HL-60/S4 treated with retinoic acid at 250 ng/mL for 4 days and 3 days (cell line): ENCODE data around the gene OR5C1.

Source experiments
- in situ Hi-C: fragments of 300-500 bp; cut with MboI; formaldehyde crosslinking; loops from 2 replicates; pipeline ENCODE4 v1.7.0; 2022; ENCODE audit warnings: low sequenced_read_pairs

The OR5C1 gene

DNA sequence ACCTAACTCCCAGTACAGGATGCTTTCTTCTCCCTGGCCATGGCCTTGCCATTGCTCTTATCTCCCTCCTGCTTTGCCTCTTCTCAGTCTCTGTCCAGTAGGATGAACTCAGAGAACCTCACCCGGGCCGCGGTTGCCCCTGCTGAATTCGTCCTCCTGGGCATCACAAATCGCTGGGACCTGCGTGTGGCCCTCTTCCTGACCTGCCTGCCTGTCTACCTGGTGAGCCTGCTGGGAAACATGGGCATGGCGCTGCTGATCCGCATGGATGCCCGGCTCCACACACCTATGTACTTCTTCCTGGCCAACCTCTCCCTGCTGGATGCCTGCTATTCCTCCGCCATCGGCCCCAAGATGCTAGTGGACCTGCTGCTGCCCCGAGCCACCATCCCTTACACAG, at the start of gene OR5C1:
Gene OR5C1, plus strand, starts transcription at position 103 of the 400 bp plus-strand sequence. Its CDS starts 0 bp downstream, at position 103.
- in situ Hi-C loops, result no loop called here

DNA sequence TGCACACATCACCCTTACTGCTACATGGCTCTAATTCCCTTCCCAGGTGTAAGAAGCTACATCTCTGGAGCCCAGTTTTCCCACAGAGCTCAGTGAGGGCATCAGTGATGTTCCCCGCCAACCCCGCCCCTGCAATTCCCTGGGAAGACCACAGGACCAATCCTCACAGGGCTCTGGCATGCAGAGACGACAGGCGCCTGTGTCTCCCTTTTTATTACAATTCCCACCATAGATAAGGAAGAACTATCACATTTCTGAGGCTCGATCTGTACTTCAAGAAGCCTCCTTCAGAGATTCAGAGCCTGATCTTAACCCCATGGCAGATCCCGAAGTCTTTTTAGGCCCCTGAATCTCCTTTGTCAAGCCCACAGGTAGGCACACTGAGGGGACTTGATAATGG, 46.7 kb upstream of the OR5C1 start, which contains the start of gene OR1L6:
Gene OR1L6, plus strand, starts transcription at position 301 of the 400 bp plus-strand sequence. CDS start 7,545 bp downstream, outside the sequence.
- in situ Hi-C loops, result no loop called here

DNA sequence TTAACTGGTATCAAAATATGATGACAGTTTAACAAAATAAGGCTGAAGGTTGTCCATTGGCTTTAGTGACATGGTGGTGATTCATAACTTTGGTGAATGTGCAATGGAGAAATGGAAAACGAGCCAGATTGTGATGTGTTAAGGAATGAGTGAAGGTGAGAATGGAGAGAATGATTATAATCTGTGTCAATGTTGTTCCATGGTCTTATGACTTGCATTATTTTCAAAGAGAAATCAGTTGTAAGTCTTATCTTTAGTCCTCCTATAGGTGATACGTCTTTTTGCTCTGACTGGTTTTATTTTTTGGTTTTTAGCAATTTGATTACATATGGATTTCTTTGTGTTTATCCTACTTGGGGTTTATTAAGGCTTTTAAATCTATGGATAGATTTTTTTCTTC, 33.9 kb upstream of the OR5C1 start:
- in situ Hi-C loops, result no loop called here

DNA sequence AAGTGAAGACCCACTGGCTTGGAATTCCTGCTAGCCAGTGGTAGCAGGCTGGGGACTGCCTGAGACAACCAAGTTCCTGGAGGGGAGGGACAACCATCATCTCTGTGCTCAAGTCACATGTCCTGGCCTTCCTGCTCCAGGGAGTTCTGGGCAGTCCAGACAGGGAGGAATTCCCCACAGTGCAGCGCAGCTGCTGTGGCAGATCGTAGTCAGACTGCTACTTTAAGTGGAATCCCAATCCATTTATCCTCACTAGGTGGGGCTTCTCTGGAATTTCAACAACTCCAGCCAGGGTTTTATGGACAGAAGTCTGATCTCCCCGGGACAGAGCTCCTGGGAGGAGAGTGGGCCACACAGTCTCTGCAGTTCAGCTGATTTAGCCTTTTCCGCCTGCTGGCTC, 20.9 kb upstream of the OR5C1 start:
- in situ Hi-C loops, result no loop called here

DNA sequence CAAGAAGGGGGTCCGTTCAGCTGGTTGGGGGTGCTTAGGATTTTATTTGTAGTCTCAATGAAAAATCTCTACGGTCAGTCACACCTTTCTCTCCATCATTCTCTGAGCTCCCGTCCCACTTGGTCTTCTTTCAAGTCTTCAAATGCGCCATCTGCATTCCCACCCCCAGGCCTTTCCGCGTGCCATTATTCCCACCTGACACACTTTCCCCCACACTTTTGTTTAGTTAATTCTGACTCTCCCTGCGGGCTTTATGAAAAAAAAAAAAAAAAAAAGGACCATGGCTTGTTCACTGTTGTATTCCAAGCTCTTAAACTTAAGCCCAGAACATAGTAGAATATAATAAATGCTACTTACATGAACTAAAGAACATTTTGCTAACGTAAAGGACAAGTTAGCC, 11.7 kb upstream of the OR5C1 start:
- in situ Hi-C loops, result no loop called here

DNA sequence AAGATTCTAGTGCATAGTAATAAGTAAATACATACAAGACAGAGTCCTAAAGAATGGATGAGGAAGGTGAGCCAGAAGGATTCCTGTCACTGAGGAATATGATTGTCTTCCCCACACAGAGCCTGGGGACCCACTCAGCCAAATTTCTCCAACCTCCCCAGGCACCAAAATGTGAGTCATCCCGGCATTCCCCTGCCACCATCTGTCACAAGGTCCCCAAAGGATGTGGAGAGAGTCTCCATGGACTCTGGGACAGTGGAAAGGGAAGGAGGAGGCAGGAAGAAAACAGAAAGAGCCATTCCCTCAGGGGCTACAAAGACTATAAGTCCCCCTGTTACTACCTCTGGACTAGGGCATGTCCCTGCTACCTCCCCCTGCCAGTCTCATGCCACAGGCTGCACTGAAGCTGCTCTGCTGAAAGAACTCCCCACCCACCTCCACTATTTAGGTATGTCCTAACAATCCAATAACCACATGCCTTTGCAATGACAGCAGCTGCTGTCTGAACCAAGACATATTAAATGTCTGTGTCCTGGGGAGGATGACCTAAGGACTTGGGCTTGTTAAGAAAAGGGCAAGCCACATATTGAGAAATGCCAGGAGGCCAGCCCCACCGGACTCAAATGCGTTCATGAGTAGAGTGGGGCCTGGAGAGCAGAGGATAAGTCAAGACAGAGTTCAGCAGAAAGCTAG, 10.7 kb upstream of the OR5C1 start:
- in situ Hi-C loops, result no loop called here

DNA sequence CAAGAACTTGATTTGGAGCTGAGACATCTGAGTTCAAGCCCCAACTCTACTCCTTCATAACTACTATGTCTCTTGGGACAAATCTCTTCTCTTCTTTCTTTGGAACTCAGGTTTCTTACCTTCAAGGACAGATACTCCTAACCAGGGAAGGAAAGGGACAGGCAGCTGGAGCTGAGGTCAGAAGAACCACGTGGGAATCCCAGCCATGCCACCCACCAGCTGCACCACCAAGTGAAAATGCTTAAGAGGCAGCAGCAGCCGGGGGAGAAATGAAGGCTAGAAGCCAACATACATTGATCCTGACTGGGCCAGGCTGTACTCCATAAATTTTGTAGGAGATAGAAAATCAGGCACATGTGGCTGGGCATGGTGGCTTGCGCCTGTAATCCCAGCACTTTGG, 9.6 kb upstream of the OR5C1 start:
- in situ Hi-C loops, result no loop called here

DNA sequence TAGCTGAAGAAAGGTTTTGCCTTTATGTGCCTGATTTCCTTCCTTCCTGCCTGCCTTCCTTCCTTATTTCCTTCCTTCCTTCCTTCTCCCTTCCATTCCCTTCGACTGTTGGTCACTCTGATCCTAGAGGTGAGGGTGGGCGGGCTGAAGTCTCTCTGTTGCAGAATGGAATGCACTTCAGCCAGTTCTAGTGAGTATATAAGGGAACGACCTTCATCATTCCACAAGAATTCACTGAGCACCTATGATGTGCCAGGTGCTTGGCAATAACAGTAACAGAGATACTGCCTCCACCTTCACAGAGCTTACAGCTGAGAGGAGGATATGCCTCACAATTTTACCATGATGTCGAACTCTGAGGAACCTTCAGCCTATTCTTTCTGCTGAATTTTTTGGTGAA, 8.7 kb upstream of the OR5C1 start:
- in situ Hi-C loops, result no loop called here

DNA sequence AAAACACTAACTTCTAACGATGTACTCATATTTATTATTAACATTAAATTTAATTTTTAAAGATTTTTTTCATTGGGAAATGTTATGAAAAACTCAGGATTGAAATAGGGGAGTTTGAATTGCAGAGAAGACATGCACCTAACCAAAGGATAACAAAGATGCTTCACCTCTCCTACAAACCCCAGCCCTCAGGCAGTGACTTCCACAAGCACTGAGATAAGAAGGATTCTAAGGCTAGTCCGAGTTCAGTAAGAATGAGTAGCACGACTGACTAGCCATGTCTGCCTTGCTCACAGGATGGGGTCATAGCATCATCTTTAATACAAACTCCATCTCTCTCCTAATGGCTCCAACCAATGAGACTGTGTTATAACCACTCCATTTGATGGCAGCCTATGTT, 7.1 kb upstream of the OR5C1 start:
- in situ Hi-C loops, result no loop called here

DNA sequence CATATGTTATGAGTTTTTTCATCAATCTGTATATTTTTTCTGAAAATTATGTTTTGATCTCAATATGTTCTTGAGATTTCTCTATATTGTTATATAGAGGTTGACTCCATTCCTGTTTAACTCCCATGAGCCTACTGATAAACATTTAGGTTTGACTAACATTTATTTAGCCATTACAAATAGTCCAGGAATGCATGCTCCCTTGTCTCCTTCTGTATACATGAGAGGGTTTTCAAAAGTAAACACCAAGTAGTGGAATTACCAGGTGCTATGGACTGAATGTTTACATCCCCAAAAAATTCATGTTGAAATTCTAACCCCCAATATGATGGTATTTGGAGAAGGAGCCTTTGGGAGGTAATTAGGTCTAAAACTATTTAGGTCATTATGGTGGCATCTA, 3.5 kb upstream of the OR5C1 start:
- in situ Hi-C loops, result no loop called here

DNA sequence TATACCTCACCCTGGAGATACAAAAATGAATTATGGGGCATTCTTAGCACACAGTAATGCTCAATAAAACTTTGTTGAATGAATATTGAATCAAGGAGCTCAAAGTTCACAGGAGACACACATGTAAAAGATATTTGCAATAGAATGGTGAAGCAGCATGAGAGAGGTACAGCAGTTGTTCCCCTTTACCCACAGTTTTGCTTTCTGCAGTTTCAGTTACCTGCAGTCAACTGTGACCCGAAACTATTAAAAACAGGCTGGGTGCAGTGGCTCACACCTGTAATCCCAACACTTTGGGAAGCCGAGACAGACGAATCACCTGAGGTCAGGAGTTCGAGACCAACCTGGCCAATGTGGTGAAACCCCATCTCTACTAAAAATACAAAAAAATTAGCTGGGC, 2.4 kb upstream of the OR5C1 start:
- in situ Hi-C loops, result no loop called here

DNA sequence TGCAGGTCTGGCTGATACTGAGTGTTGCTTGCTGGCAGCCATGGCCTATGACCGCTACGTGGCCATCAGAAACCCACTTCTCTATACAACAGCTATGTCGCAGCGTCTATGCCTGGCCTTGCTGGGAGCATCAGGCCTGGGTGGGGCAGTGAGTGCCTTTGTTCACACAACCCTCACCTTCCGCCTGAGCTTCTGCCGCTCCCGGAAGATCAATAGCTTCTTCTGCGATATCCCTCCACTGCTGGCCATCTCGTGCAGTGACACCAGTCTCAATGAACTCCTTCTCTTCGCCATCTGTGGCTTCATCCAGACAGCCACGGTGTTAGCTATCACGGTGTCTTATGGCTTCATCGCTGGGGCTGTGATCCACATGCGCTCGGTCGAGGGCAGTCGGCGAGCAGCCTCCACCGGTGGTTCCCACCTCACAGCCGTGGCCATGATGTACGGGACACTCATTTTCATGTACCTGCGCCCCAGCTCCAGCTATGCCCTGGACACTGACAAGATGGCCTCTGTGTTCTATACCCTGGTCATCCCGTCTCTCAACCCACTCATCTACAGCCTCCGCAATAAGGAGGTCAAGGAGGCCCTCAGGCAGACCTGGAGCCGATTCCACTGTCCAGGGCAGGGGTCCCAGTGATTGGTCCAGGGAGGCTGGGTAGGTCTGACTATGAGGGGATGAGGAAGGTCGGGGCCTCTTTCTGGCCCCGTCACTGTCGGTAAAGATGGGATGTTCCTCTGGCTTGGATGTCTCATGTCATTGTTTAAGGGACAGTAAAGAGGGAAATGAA, 718 bp downstream of the OR5C1 start:
- in situ Hi-C loops, result no loop called here

DNA sequence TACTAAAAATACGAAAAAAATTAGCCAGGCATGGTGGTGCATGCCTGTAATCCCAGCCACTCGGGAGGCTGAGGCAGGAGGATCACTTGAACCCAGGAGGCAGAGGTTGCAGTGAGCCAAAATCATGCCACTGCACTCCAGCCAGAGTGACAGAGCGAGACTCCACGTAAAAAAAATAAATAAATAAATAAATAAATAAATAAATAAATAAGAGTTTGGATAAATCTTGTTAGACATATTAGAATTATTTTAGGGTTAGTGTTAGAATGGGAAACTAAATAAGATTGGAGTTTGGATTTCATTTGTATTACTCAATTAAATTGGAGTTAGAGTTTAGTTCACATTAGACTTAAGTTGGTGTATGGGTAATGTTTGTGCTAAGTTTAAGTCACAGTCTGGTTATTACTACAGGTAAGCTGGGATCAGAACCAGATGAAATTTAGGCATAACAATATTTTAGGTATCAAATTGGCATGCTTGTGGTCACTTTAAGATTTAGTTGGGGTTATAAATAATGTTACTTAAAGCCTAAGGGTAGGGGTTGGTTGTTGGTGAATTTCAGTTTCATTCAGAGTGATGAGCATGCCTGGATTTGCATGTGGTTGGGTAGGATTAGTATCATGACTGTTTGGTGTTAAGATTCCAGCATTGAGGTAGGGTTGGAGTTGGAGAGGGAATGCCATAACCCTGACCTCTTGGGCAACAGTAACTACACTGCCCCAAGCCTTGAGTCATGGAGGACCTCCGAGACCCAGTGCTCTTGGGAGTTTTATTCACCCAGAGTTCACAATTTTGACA, 3.3 kb downstream of the OR5C1 start:
- in situ Hi-C loops, result no loop called here

DNA sequence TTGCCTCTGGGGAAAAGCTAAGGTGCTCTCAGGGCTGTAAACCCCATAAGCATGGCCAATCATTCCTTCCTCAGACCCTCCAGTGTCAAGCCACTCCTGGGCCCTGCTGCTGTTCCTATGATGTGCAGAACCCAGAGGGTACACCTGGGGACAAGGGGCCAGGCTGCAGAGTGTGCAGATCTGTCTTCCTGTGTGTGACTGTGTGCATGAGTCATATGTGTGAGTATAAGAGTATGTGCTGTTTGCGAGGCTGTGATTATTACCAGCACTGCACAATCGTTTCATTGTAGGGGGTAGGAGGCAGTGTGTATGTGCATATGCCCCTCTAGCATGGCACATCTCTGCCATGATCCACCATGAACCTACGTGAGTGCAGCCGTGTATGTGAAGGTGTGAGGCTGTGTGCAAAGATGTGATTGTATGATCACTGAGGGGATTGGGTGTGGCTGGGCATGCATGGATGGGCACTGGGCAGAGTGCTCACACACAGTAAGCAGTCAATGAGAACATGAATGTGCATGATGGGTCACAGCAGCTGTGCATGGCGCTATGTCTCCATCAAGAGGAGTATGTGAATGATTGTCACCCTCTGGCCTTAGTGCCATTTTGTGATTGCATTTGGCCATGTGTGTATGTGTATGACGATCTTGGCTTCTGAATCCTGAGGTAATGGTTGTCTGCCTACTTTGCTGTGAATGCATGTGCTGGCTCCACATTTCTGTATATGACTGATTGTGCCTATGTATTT, 8.8 kb downstream of the OR5C1 start:
- in situ Hi-C loops, result no loop called here

DNA sequence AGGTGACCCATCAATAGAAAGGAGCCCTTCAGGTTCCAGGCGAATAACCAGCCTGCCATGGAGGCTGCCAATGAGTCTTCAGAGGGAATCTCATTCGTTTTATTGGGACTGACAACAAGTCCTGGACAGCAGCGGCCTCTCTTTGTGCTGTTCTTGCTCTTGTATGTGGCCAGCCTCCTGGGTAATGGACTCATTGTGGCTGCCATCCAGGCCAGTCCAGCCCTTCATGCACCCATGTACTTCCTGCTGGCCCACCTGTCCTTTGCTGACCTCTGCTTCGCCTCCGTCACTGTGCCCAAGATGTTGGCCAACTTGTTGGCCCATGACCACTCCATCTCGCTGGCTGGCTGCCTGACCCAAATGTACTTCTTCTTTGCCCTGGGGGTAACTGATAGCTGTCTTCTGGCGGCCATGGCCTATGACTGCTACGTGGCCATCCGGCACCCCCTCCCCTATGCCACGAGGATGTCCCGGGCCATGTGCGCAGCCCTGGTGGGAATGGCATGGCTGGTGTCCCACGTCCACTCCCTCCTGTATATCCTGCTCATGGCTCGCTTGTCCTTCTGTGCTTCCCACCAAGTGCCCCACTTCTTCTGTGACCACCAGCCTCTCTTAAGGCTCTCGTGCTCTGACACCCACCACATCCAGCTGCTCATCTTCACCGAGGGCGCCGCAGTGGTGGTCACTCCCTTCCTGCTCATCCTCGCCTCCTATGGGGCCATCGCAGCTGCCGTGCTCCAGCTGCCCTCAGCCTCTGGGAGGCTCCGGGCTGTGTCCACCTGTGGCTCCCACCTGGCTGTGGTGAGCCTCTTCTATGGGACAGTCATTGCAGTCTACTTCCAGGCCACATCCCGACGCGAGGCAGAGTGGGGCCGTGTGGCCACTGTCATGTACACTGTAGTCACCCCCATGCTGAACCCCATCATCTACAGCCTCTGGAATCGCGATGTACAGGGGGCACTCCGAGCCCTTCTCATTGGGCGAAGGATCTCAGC, 11.6 kb downstream of the OR5C1 start, which contains the start of gene OR1K1:
Gene OR1K1, plus strand, starts transcription at position 58 of the 995 bp plus-strand sequence. Its CDS starts 0 bp downstream, at position 58.
- in situ Hi-C loops, result loop anchor here (25.0 kb wide), 1 partner anchor 688 kb away; no protein-coding TSS in a partner anchor

DNA sequence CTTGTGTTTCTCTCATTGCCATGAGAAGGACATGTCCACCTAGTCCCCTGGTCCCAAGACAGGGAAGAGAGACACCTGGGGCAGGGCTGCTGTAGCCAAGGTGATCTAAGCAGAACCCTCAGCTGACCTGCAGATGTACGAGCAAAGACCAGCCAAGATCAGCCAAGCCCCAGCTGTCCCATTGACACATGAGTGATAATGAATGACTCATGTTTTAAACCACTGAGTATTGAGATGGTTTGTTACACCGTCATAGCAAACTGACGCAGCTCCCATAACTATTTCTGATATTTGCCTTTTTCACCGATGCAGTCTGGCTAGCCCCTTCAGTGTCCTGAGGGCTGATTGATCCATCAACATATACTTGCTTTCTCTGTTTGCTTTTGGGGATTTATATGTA, 17.9 kb downstream of the OR5C1 start:
- in situ Hi-C loops, result loop anchor here (25.0 kb wide), 1 partner anchor 694 kb away; no protein-coding TSS in a partner anchor

DNA sequence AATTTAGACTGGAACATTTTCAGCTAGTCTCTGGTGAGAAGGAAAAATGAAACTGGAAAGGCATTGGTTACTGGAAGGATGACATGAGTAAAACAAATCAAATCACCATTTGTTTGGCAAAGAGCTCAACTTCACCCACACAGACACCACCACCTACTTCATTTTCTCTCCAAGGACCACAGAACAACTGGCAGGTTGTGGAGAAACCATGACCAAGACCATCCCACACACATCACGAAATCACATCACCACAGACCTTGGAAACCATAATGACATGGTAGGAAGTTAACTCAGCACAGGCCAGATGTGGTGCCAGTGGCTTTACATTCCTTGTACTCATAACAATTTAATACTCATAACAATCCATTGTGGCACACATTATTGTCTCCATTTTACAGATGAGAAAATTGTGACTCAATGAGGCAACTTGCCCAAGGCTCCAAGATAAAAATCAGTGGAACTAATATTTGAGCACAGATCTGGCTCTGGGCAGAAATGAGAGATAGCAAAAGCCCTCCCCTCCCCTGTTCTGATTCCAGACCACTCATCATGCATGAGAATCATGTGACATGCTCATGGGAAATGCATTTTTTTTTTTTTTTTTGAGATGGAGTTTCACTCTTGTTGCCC, 18.7 kb downstream of the OR5C1 start:
- in situ Hi-C loops, result loop anchor here (25.0 kb wide), 1 partner anchor 695 kb away; no protein-coding TSS in a partner anchor

DNA sequence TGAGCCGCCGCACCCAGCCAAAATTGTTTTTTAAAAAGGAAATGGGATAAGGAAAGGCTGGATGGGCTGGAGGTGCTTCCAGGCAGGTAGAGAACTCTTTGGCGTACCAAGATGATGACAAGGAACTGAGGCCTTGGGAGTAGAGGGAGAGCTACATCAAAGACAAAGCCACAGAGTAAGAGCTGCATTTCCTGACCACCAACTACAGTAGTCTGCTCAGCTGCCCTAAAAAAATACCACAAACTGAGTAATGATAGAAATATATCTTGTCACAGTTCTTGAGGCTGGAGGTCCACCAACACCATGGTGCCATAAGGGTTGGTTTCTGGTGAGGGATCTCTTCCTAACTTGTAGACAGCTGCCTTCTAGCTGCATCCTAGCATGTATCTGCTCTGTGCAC, 19.4 kb downstream of the OR5C1 start:
- in situ Hi-C loops, result loop anchor here (25.0 kb wide), 1 partner anchor 696 kb away; no protein-coding TSS in a partner anchor

DNA sequence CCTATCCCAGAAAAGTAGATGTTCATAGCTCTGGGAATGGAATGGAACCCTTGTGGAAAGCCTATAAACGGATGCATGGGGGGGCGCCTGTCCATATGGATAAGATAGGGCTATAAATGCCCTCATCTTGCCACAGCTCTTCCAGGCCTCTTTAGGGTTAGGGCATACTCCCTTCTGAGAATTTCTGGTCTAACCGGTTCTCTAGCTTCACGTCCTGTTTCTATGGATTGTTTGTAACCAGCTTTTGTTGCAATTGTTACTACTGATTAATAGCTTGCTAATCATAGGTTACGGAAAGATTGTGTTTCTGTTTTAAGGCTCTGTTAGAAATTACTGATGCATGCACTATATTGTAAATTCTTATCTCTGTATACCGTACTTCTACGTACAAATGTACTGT, 20.5 kb downstream of the OR5C1 start:
- in situ Hi-C loops, result loop anchor here (25.0 kb wide), 1 partner anchor 697 kb away; no protein-coding TSS in a partner anchor
